Activated CD4-positive, alpha-beta memory T cell treated with anti-CD3 and anti-CD28 coated beads for 36 hours (primary cell): ENCODE data around the gene APOBEC3C. TPM values are rescaled to one million over a fixed set of nuclear protein-coding genes. Genes with fewer than 3 reads are reported as not detected.
"Not testable (repeated sequence)": the region's sequence is repeated elsewhere in the genome, so short reads cannot be mapped to it uniquely, and the experiment has no call there.

ENCODE experiments used
- CTCF ChIA-PET: fragments of 350-600 bp; sonication (Branson Sonifier 250); formaldehyde crosslinking; loops from one replicate; lab custom pipeline; 2021; ENCODE audit warnings: antibody characterized with exemption, inconsistent platforms; lab: Charles Lee
- POLR2A ChIA-PET: fragments of 350-600 bp; sonication (Branson Sonifier 250); formaldehyde crosslinking; loops from one replicate; lab custom pipeline; 2021; ENCODE audit warnings: antibody characterized with exemption; lab: Charles Lee
- DNase-seq: peaks from one replicate; pipeline ENCODE4 v3.0.0-alpha.2; 2020
- H3K27ac Mint-ChIP-seq: one replicate; pipeline ENCODE4 v1.8.0; 2021; ENCODE audit warnings: mixed read lengths
- H3K27me3 Mint-ChIP-seq: one replicate; pipeline ENCODE4 v1.8.0; 2021; ENCODE audit warnings: mixed read lengths
- H3K36me3 Mint-ChIP-seq: one replicate; pipeline ENCODE4 v1.8.0; 2021; ENCODE audit warnings: mixed read lengths
- H3K4me1 Mint-ChIP-seq: one replicate; pipeline ENCODE4 v1.8.0; 2021; ENCODE audit warnings: low read depth, mixed read lengths
- H3K4me3 Mint-ChIP-seq: one replicate; pipeline ENCODE4 v1.8.0; 2021; ENCODE audit warnings: mild to moderate bottlenecking, mixed read lengths
- H3K9me3 Mint-ChIP-seq: one replicate; pipeline ENCODE4 v1.8.0; 2021; ENCODE audit warnings: mixed read lengths
- intact Hi-C: fragments of 100-400 bp; cut with micrococcal nuclease; formaldehyde crosslinking; loops from one replicate; pipeline ENCODE4 v1.15.1; 2023
- total RNA-seq, 2 experiments: library from RNA; stranded (reverse); gene quantifications; one replicate each; pipeline ENCODE4 v1.2.3, GENCODE V29; 2021

The APOBEC3C gene
- total RNA-seq, 2 experiments from 2014 or later = 141 to 142 TPM

DNA sequence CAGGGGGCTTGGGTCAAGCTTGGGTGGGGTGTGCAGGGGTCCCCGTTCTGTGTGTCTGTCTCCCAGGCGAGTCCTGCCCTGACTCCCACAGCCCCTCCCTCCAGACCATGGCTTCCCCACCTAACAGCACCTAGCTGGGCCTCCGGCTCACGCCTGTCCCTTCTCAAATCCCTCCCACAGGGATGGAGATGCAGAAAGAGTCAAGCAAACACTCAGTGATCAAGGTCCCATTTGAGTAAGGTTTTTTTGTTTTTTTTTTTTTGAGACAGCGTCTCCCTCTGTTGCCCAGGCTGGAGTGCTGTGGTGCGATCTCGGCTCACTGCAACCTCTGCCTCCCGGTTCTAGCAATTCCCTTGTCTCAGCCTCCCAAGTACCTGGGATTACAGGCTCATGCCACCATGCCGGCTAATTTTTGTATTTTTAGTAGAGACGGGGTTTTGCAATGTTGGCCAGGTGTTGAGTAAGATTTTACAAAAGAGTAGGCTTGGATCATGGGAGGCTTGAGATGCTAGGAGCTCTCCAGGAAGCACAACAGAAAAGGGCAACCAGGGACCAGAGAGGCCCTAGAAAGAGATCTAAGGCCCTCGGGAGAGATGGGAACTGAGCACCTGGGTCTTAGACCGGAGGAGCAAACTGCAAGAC is 12.6 kb downstream of the APOBEC3C start:
- ChIA-PET CTCF (no interaction called here), POLR2A (no interaction called here)
- Mint-ChIP-seq H3K36me3 (peaks cover 30% of the 10 kb centered on the region), H3K4me1 (peaks cover 60% of the 10 kb centered on the region), H3K27ac (peak overlapping the region; percentile 81), H3K9me3 (no peaks in the 10 kb centered on the region), H3K27me3 (no peaks in the 10 kb centered on the region), H3K4me3 (no peak overlapping the region)
- DNase-seq = no peak
- intact Hi-C loops = loop anchor here (5.0 kb wide), 1 partner anchor 66 kb away; no protein-coding TSS in a partner anchor

DNA sequence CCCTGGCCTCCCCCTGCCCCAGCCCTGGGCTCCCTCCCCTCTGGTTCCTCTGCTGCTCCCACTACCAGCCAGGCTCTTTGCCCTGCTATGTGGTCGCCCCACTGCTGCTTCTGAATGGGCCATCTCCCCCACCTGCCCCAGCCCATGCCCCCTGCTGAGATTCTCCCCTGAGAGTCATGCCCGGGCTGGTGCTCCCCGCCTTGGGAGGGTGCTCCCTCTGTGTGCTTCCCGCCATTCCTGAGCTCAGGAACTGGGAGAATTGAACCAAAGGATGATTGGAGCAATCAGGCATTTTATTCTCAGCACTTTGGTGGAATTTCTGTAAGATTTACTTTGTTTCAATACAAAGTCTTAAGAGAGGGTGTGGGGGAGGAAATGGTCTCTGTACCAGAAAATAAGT is 13.7 kb downstream of the APOBEC3C start:
- Mint-ChIP-seq H3K4me1 (peaks cover 54% of the 10 kb centered on the region), H3K27me3 (no peaks in the 10 kb centered on the region), H3K36me3 (peaks cover 24% of the 10 kb centered on the region), H3K4me3 (no peak overlapping the region), H3K9me3 (no peaks in the 10 kb centered on the region), H3K27ac (peak overlapping the region; percentile 81)
- POLR2A ChIA-PET = no interaction called here
- no peak for DNase-seq
- intact Hi-C loops = loop anchor here (5.0 kb wide), 1 partner anchor 65 kb away; no protein-coding TSS in a partner anchor
- CTCF ChIA-PET = interaction anchor here (2.0 kb wide), 1 partner anchor 90 kb away, joined by 4 read pairs; no protein-coding TSS in a partner anchor

DNA sequence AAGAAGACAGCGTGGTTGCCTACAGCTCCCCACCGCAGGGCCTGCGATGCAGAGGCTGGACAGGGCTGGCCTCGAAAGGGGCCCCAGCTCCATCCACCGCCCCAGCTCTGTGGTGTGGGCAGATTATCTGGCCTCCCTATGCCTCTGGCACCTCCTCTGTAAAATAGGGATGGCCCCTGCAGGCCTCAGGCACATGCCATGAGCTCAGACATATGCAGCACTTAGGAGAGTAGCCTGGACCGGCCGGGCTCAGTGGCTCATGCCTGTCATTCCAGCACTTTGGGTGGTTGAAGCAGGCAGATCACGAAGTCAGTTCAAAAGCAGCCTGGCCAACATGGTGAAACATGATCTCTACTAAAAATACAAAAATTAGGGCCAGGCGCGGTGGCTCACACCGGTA is 14.2 kb downstream of the APOBEC3C start:
- ChIA-PET POLR2A (no interaction called here), CTCF (interaction anchor here (2.0 kb wide), 1 partner anchor 90 kb away, joined by 4 read pairs; no protein-coding TSS in a partner anchor)
- H3K27ac Mint-ChIP-seq = peak overlapping the region; percentile 81
- H3K27me3 Mint-ChIP-seq = no peaks in the 10 kb centered on the region
- no peak overlapping the region for H3K4me3 Mint-ChIP-seq
- no peak for DNase-seq
- peaks cover 52% of the 10 kb centered on the region for H3K4me1 Mint-ChIP-seq
- H3K9me3 Mint-ChIP-seq = no peaks in the 10 kb centered on the region
- intact Hi-C loops = loop anchor here (5.0 kb wide), 1 partner anchor 64 kb away; no protein-coding TSS in a partner anchor
- peaks cover 26% of the 10 kb centered on the region for H3K36me3 Mint-ChIP-seq

DNA sequence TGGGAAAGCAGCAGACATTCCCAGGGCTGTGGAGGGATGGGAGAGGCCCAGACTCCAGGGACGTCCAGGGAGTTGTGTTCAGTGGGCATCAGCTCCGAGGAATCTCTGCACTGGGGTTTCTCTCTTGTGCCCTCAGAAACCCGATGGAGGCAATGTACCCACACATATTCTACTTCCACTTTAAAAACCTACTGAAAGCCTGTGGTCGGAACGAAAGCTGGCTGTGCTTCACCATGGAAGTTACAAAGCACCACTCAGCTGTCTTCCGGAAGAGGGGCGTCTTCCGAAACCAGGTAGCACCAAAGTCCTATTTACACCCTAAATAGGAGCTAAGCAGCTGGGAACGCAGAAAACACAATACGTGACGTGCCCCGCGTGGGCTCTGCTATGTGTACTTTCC is 15.2 kb downstream of the APOBEC3C start:
- Mint-ChIP-seq H3K36me3 (peaks cover 25% of the 10 kb centered on the region), H3K4me3 (no peak overlapping the region), H3K9me3 (no peaks in the 10 kb centered on the region), H3K27me3 (no peaks in the 10 kb centered on the region), H3K4me1 (peaks cover 44% of the 10 kb centered on the region), H3K27ac (no peak overlapping the region)
- POLR2A ChIA-PET = no interaction called here
- intact Hi-C loops = loop anchor here (5.0 kb wide), 1 partner anchor 63 kb away; no protein-coding TSS in a partner anchor
- CTCF ChIA-PET = interaction anchor here (0.8 to 2.0 kb wide), 2 partner anchors 42 to 89 kb away, joined by 3 to 4 read pairs; no protein-coding TSS in a partner anchor
- no peak for DNase-seq

DNA sequence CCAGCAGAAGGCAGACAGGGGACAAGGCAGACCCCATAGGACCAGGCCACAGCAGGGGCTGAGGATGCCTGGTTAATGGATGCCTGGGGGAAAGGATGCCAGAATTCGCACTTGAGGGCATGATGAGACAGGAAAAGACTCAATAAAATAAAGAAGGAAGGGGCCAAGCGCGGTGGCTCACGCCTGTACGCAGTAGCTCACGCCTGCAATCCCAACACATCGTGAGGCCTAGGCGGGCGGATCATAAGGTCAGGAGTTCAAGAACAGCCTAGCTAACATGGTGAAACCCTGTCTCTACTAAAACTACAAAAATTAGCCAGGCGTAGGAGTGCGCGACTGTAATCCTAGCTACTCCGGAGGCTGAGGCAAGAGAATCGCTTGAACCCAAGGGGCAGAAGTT is 16.6 kb downstream of the APOBEC3C start:
- DNase-seq = no peak
- peaks cover 16% of the 10 kb centered on the region for H3K36me3 Mint-ChIP-seq
- POLR2A ChIA-PET = no interaction called here
- H3K9me3 Mint-ChIP-seq = no peaks in the 10 kb centered on the region
- H3K4me3 Mint-ChIP-seq = no peak overlapping the region
- peaks cover 30% of the 10 kb centered on the region for H3K4me1 Mint-ChIP-seq
- no peak overlapping the region for H3K27ac Mint-ChIP-seq
- intact Hi-C loops = no loop called here
- H3K27me3 Mint-ChIP-seq = no peaks in the 10 kb centered on the region
- CTCF ChIA-PET = no interaction called here

DNA sequence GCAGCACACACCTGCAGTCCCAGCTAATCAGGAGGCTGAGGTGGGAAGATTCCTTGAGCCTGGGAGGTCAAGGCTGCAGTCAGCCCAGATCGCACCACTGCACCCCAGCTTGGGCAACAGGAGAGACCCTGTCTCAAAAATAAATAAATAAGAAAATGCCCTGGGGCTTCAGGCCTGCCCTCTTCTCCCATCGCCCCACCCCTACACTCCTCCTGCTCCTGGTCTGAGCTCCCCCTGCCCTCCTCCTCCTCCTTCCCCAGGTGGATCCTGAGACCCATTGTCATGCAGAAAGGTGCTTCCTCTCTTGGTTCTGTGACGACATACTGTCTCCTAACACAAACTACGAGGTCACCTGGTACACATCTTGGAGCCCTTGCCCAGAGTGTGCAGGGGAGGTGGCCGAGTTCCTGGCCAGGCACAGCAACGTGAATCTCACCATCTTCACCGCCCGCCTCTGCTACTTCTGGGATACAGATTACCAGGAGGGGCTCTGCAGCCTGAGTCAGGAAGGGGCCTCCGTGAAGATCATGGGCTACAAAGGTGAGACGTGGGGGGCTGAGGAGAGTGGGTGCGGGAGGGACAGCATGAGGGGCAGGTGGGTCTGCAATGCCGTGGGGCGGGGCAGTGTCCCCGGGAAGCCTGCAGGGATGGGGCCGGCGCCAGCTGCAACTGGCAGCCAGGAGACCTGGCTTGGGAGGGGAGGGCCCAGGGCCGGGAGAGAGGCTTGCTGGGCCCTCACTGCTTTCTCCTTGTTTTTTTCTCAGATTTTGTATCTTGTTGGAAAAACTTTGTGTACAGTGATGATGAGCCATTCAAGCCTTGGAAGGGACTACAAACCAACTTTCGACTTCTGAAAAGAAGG is 17.6 kb downstream of the APOBEC3C start:
- DNase-seq, H3K9me3 Mint-ChIP-seq, H3K4me3 Mint-ChIP-seq, H3K27ac Mint-ChIP-seq, POLR2A ChIA-PET, H3K27me3 Mint-ChIP-seq, intact Hi-C loops: not testable (repeated sequence)
- CTCF ChIA-PET = interaction anchor here (0.6 kb wide), 1 partner anchor 104 kb away, joined by 3 read pairs; no protein-coding TSS in a partner anchor
- peaks cover 14% of the 10 kb centered on the region for H3K36me3 Mint-ChIP-seq
- peaks cover 24% of the 10 kb centered on the region for H3K4me1 Mint-ChIP-seq

DNA sequence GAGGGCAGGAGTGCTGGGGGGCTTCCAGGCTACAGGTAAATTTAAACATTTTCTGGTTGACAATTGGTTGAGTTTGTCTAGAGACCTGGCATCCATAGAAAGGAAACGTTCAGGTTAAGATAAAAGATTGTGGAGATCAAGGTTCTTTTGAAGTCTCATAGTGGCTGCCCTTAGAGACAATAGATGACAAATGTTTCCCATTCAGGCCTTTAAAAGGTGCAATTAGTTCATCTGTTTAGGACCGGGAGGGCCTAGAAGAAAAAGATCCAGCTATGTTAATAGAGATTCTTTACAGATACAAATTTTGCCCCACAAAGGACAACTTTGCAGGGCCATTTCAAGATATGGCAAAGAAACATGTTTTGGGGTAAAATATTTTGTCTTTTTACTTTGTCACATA is 23.0 kb downstream of the APOBEC3C start:
- H3K36me3 Mint-ChIP-seq = peaks cover 13% of the 10 kb centered on the region
- H3K27me3 Mint-ChIP-seq, H3K4me3 Mint-ChIP-seq, intact Hi-C loops, POLR2A ChIA-PET, CTCF ChIA-PET, DNase-seq, H3K9me3 Mint-ChIP-seq: not testable (repeated sequence)
- H3K4me1 Mint-ChIP-seq = peaks cover 23% of the 10 kb centered on the region
- peak overlapping the region; percentile 38 for H3K27ac Mint-ChIP-seq

DNA sequence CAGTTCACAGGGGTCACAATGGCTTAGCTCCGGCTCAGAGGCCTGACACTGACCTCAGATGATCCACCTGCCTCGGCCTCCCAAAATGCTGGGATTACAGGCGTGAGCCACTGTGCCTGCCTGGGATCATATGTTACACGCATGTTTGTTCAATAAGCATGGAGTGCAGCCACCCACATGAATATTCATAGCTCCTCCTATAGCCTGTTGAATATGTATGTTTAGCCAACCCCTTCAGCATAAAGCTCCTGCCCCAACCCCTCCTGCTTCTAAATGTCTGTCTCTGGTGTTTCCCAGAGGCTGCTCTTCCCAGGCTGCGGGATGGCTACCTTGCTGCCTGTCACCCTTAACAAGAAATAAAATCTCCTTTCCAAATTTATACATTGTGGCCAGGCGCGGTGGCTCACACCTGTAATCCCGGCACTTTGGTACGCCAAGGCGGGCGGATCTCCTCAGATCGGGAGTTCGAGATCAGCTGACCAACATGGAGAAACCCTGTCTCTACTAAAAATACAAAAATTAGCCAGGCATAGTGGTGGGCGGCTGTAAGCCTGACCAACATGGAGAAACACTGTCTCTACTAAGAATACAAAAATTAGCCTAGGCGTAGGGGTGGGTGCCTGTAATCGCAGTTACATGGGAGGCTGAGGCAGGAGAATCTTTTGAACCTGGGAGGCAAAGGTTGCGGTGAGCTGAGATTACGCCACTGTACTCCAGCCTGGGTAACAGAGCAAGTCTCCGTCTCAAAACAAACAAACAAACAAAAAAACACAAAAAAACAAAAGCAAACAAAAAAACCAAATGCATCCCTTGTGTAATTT is 25.5 kb downstream of the APOBEC3C start:
- Mint-ChIP-seq H3K9me3 (no peaks in the 10 kb centered on the region), H3K27ac (peak overlapping the region; percentile 69), H3K36me3 (peaks cover 2% of the 10 kb centered on the region), H3K4me3 (peak overlapping the region; percentile 68), H3K27me3 (no peaks in the 10 kb centered on the region), H3K4me1 (peaks cover 23% of the 10 kb centered on the region)
- intact Hi-C loops = no loop called here
- ChIA-PET CTCF (interaction anchor here (0.6 to 1.3 kb wide), 4 partner anchors 12 to 78 kb away, joined by 3 to 5 read pairs (median 3); no protein-coding TSS in a partner anchor), POLR2A (no interaction called here)
- no peak for DNase-seq

DNA sequence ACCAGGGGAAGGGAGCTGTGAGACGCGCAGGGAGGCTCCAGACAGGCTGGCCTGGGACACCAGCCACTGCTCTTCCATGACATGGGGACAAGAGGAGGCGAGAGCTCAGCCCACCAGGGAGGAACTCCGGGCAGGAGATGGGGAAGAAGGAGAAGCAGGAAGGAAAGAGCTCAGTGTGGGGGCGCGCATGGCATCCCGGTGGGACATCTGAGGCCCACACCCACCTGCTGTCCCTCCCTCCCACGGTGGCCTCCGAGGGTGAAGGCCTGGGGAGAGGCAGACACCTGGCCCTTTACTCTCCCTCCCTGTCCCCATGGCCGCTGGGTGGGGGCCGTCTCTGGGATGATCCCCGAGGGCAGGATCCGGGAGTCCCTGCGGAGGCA is 26.1 kb downstream of the APOBEC3C start:
- DNase-seq, POLR2A ChIA-PET, H3K9me3 Mint-ChIP-seq, H3K36me3 Mint-ChIP-seq, intact Hi-C loops, H3K27me3 Mint-ChIP-seq: not testable (repeated sequence)
- H3K27ac Mint-ChIP-seq = peak overlapping the region; percentile 69
- H3K4me1 Mint-ChIP-seq = peaks cover 26% of the 10 kb centered on the region
- H3K4me3 Mint-ChIP-seq = peak overlapping the region; percentile 68
- CTCF ChIA-PET = interaction anchor here (0.6 to 1.1 kb wide), 3 partner anchors 11 to 77 kb away, joined by 3 read pairs; no protein-coding TSS in a partner anchor

DNA sequence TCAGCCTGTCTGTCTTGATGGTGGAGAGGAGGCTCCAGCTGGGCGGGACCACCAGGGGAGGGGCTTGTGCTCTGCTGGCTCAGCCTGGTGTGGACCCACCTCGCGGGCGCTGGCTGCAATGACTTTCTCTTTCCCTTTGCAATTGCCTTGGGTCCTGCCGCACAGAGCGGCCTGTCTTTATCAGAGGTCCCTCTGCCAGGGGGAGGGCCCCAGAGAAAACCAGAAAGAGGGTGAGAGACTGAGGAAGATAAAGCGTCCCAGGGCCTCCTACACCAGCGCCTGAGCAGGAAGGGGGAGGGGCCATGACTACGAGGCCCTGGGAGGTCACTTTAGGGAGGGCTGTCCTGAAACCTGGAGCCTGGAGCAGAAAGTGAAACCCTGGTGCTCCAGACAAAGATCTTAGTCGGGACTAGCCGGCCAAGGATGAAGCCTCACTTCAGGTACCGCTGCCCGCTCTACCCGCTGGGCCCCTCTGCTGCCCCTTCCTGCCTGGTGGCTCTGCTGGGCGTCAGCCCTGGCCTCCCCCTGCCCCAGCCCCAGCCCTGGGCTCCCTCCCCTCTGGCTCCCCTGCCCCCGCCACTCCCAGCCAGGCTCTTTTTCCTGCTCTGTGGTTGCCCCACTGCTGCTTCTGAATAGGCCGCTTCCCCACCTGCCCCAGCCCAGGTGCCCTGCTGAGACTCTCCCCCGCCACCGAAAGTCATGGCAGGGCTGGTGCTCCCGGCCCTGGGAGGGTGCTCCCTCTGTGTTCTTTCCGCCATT is 26.7 kb downstream of the APOBEC3C start, which contains the start of gene APOBEC3F:
Gene APOBEC3F, plus strand, starts transcription at position 327 of the 759 bp plus-strand sequence. Its CDS starts 97 bp downstream, at position 424.
- Mint-ChIP-seq H3K4me1 (peaks cover 26% of the 10 kb centered on the region), H3K27ac (peak within 1 kb of the TSS; percentile 91), H3K4me3 (peak within 1 kb of the TSS; percentile 88)
- POLR2A ChIA-PET, H3K27me3 Mint-ChIP-seq, intact Hi-C loops, H3K9me3 Mint-ChIP-seq, H3K36me3 Mint-ChIP-seq: not testable (repeated sequence)
- CTCF ChIA-PET = interaction anchor here (0.7 to 1.1 kb wide), 2 partner anchors 11 to 77 kb away, joined by 3 read pairs; no protein-coding TSS in a partner anchor
- DNase-seq = peak; percentile 88

DNA sequence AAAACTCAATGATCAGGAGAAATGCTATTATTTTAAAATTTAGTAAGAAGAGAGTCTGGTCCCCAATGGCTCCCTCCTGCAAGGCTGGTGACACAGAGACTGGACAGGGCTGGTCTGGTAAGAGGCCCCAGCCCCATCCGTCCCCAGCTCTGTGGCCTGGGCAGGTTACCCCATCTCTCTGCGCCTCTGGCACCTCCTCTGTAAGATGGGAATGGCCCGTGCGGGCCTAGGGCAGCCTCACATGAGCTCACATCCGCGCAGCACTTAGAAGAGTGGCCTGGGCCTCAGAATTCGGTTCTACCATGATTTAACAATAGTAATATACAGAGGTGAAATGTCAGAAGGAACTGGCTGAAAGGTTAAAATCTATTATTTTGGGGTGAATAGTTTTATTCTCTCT is 27.9 kb downstream of the APOBEC3C start:
- Mint-ChIP-seq H3K9me3 (no peaks in the 10 kb centered on the region), H3K27ac (peak overlapping the region; percentile 91), H3K4me3 (peak overlapping the region; percentile 88), H3K27me3 (no peaks in the 10 kb centered on the region), H3K36me3 (peaks cover 7% of the 10 kb centered on the region), H3K4me1 (peaks cover 21% of the 10 kb centered on the region)
- intact Hi-C loops = no loop called here
- POLR2A ChIA-PET = interaction anchor here (0.6 kb wide), 1 partner anchor 26 kb away, joined by 3 read pairs; no protein-coding TSS in a partner anchor
- CTCF ChIA-PET = no interaction called here
- DNase-seq = no peak
